WTC11 (cell line): ENCODE measurements around the gene WFS1. TPM values are rescaled to one million over a fixed set of nuclear protein-coding genes. Genes with fewer than 3 reads are reported as not detected.

Experiments
- ATAC-seq: fragments of 200-7000 bp; cut with Tn5 transposase; 2 replicates; pipeline ENCODE4 v1.10.0; 2021; ENCODE audit warnings: mild to moderate bottlenecking, moderate library complexity
- CTCF ChIA-PET: fragments of 300-600 bp; sonication (Branson Sonifier 250); formaldehyde crosslinking; loops from one replicate; lab custom pipeline; 2021; ENCODE audit warnings: antibody characterized with exemption; lab: Charles Lee
- POLR2A ChIA-PET: fragments of 350-600 bp; sonication (Branson Sonifier 250); formaldehyde crosslinking; loops from one replicate; lab custom pipeline; 2021; ENCODE audit warnings: antibody characterized with exemption; lab: Charles Lee
- DNase-seq: peaks from one replicate; pipeline ENCODE4 v3.0.0; 2021; ENCODE audit warnings: low spot score
- H3K27ac Mint-ChIP-seq: 2 replicates; pipeline ENCODE4 v1.8.0; 2021; ENCODE audit warnings: mixed read lengths
- H3K27me3 Mint-ChIP-seq: 2 replicates; pipeline ENCODE4 v1.8.0; 2021; ENCODE audit warnings: low read depth, mild to moderate bottlenecking, moderate library complexity, mixed read lengths
- H3K36me3 Mint-ChIP-seq: 2 replicates; pipeline ENCODE4 v1.8.0; 2021; ENCODE audit warnings: mixed read lengths
- H3K4me1 Mint-ChIP-seq: 2 replicates; pipeline ENCODE4 v1.8.0; 2022; ENCODE audit warnings: mixed read lengths
- H3K4me3 Mint-ChIP-seq: 2 replicates; pipeline ENCODE4 v1.8.0; 2021; ENCODE audit warnings: mild to moderate bottlenecking, moderate library complexity, mixed read lengths
- H3K9me3 Mint-ChIP-seq: 2 replicates; pipeline ENCODE4 v1.8.0; 2021; ENCODE audit warnings: mixed read lengths
- ESRRA ChIP-seq: sonication (generic); formaldehyde crosslinking; IDR thresholded peaks from 2 replicates; pipeline ENCODE4 v1.8.1; 2022; ENCODE audit warnings: mild to moderate bottlenecking, missing genetic modification reagents, borderline replicate concordance
- ETV6 ChIP-seq: sonication (generic); formaldehyde crosslinking; IDR thresholded peaks from 2 replicates; pipeline ENCODE4 v1.8.1; 2022; ENCODE audit warnings: mild to moderate bottlenecking, missing genetic modification reagents
- FOXK1 ChIP-seq: sonication (generic); formaldehyde crosslinking; IDR thresholded peaks from 2 replicates; pipeline ENCODE4 v1.8.0; 2022; ENCODE audit warnings: mild to moderate bottlenecking, moderate library complexity, missing genetic modification reagents
- OVOL2 ChIP-seq: fragments of 250-450 bp; sonication (Bioruptor Pico); IDR thresholded peaks from 2 replicates; pipeline ENCODE4 v1.9.0; 2021; ENCODE audit warnings: mild to moderate bottlenecking, borderline replicate concordance
- TEAD1 ChIP-seq: sonication (generic); formaldehyde crosslinking; IDR thresholded peaks from 2 replicates; pipeline ENCODE4 v1.8.0; 2022; ENCODE audit warnings: mild to moderate bottlenecking, missing genetic modification reagents
- ZBTB21 ChIP-seq: sonication (generic); formaldehyde crosslinking; IDR thresholded peaks from 2 replicates; pipeline ENCODE4 v1.8.1; 2023; ENCODE audit warnings: mild to moderate bottlenecking, missing genetic modification reagents, borderline replicate concordance
- total RNA-seq: library from RNA; stranded (reverse); gene quantifications from 3 replicates; pipeline ENCODE4 v1.2.3, GENCODE V29; 2021
- TF ChIP-seq, protein P1 (sequence below): fragments of 250-450 bp; sonication (Bioruptor Pico); IDR thresholded peaks from 2 replicates; pipeline ENCODE4 v1.8.0; 2021; ENCODE audit warnings: mild to moderate bottlenecking
- TF ChIP-seq, protein P2 (sequence below): sonication (generic); formaldehyde crosslinking; IDR thresholded peaks from 2 replicates; pipeline ENCODE4 v1.8.1; 2023; ENCODE audit warnings: mild to moderate bottlenecking, missing genetic modification reagents
- TF ChIP-seq, protein P3 (sequence below): sonication (generic); formaldehyde crosslinking; IDR thresholded peaks from 2 replicates; pipeline ENCODE4 v1.8.1; 2023; ENCODE audit warnings: mild to moderate bottlenecking, moderate library complexity, missing genetic modification reagents
- TF ChIP-seq, protein P4 (sequence below): sonication (generic); formaldehyde crosslinking; IDR thresholded peaks from 2 replicates; pipeline ENCODE4 v1.8.0; 2022; ENCODE audit warnings: missing genetic modification reagents
- TF ChIP-seq, protein P5 (sequence below): sonication (generic); formaldehyde crosslinking; IDR thresholded peaks from 2 replicates; pipeline ENCODE4 v1.8.1; 2023; ENCODE audit warnings: mild to moderate bottlenecking, missing genetic modification reagents, moderate library complexity

WFS1 gene
- total RNA-seq, 1 experiment from 2014 or later: 34.7 TPM

DNA sequence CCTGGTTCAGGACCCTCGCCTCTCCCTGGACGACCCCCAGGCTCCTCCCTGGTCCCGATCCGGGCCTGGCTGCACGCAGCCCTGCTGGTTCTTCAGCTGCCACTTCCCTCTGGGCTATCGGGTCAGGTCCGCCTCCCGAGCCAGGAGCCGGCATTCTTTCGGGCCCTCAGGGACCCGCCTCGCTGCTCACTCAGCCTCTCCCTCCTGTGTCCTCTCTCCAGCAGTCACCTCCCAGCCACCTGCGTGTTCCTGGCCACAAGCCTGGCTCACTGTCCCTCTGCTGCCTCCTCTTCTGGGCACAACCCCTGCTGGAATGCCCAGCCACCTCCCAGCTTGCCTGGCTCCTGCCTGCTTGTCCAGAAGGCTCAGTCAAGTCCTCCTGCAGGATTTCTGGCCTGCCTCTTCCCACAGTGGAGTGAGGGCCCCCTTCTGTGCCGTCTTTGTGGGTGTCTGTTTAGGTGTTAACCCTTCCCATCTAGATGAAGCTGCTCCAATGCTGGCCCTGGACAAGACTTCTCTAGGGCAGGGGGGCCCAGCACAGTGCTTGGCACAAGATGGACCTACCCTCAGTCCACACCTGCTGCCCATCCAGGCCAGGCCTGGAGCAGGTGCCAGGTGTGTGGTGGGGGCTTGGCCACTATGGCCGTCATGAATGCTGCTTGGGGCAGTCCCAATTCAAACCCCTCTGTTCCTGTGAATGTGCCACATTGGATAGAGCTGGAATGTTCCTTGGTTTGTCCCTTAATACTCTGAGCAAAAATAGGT, 2.2 kb downstream of the WFS1 start (continued):
- TF ChIP-seq, protein P1, sequence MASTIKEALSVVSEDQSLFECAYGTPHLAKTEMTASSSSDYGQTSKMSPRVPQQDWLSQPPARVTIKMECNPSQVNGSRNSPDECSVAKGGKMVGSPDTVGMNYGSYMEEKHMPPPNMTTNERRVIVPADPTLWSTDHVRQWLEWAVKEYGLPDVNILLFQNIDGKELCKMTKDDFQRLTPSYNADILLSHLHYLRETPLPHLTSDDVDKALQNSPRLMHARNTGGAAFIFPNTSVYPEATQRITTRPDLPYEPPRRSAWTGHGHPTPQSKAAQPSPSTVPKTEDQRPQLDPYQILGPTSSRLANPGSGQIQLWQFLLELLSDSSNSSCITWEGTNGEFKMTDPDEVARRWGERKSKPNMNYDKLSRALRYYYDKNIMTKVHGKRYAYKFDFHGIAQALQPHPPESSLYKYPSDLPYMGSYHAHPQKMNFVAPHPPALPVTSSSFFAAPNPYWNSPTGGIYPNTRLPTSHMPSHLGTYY (CRISPR knock-in tag): no peak

DNA sequence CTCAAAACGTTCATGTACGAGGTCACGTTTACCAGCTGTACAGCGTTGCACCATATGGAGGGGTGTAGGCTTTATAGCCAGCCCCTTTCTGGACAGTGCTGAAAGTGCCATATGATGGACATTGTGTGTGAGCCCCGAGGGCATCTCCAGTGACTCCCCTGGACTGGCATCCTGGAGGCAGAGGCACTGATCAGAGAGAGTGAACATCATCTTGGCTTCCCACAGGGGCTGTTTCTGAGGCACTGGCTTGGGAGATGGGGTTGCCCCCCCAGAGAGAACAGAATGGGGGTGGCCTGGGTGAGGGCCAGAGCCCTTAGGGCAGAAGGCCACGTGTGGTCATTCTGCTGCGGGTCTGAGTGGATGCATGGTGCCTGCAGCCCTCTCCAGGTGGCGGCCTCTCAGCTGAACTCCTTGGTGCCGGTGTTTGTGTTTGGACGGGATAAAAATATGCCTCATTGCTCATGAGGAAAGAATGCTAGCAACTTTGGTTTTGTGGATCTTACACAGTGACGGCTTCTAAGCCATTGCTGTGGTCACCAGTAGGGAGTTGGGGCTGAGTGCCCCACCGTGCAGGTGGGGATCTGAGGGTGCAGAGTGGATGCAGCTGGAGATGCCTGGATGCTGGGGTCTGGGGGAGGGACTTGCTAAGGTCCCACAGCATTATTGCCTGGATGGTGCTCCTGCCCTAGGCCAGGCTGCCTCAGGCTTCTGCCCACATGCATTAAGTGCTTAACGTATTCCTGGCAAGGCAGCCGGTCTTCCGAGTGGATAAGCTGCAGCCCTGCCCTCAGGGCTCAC, 3.4 kb downstream of the WFS1 start:
- DNase-seq: no peak
- Mint-ChIP-seq H3K27me3 (peaks cover 5% of the 10 kb centered on the region), H3K27ac (peak overlapping the region; percentile 78), H3K4me3 (no peak overlapping the region), H3K9me3 (no peaks in the 10 kb centered on the region), H3K36me3 (no peaks in the 10 kb centered on the region), H3K4me1 (peaks cover 45% of the 10 kb centered on the region)
- POLR2A ChIA-PET: no interaction called here
- ATAC-seq: no peak
- CTCF ChIA-PET: interaction anchor here (0.6 to 31.0 kb wide), 5 partner anchors 9 to 247 kb away, joined by 3 to 713 read pairs (median 6); no protein-coding TSS in a partner anchor
- TF ChIP-seq FOXK1 (CRISPR knock-in tag) (no peak), ZBTB21 (CRISPR knock-in tag) (no peak), ESRRA (CRISPR knock-in tag) (no peak), TEAD1 (CRISPR knock-in tag) (no peak)
- TF ChIP-seq, protein P2, sequence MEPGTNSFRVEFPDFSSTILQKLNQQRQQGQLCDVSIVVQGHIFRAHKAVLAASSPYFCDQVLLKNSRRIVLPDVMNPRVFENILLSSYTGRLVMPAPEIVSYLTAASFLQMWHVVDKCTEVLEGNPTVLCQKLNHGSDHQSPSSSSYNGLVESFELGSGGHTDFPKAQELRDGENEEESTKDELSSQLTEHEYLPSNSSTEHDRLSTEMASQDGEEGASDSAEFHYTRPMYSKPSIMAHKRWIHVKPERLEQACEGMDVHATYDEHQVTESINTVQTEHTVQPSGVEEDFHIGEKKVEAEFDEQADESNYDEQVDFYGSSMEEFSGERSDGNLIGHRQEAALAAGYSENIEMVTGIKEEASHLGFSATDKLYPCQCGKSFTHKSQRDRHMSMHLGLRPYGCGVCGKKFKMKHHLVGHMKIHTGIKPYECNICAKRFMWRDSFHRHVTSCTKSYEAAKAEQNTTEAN: no peak
- TF ChIP-seq, protein P3, sequence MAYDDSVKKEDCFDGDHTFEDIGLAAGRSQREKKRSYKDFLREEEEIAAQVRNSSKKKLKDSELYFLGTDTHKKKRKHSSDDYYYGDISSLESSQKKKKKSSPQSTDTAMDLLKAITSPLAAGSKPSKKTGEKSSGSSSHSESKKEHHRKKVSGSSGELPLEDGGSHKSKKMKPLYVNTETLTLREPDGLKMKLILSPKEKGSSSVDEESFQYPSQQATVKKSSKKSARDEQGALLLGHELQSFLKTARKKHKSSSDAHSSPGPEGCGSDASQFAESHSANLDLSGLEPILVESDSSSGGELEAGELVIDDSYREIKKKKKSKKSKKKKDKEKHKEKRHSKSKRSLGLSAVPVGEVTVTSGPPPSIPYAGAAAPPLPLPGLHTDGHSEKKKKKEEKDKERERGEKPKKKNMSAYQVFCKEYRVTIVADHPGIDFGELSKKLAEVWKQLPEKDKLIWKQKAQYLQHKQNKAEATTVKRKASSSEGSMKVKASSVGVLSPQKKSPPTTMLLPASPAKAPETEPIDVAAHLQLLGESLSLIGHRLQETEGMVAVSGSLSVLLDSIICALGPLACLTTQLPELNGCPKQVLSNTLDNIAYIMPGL (CRISPR knock-in tag): no peak
- TF ChIP-seq, protein P4, sequence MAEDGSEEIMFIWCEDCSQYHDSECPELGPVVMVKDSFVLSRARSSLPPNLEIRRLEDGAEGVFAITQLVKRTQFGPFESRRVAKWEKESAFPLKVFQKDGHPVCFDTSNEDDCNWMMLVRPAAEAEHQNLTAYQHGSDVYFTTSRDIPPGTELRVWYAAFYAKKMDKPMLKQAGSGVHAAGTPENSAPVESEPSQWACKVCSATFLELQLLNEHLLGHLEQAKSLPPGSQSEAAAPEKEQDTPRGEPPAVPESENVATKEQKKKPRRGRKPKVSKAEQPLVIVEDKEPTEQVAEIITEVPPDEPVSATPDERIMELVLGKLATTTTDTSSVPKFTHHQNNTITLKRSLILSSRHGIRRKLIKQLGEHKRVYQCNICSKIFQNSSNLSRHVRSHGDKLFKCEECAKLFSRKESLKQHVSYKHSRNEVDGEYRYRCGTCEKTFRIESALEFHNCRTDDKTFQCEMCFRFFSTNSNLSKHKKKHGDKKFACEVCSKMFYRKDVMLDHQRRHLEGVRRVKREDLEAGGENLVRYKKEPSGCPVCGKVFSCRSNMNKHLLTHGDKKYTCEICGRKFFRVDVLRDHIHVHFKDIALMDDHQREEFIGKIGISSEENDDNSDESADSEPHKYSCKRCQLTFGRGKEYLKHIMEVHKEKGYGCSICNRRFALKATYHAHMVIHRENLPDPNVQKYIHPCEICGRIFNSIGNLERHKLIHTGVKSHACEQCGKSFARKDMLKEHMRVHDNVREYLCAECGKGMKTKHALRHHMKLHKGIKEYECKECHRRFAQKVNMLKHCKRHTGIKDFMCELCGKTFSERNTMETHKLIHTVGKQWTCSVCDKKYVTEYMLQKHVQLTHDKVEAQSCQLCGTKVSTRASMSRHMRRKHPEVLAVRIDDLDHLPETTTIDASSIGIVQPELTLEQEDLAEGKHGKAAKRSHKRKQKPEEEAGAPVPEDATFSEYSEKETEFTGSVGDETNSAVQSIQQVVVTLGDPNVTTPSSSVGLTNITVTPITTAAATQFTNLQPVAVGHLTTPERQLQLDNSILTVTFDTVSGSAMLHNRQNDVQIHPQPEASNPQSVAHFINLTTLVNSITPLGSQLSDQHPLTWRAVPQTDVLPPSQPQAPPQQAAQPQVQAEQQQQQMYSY (CRISPR knock-in tag): no peak
- TF ChIP-seq, protein P5, sequence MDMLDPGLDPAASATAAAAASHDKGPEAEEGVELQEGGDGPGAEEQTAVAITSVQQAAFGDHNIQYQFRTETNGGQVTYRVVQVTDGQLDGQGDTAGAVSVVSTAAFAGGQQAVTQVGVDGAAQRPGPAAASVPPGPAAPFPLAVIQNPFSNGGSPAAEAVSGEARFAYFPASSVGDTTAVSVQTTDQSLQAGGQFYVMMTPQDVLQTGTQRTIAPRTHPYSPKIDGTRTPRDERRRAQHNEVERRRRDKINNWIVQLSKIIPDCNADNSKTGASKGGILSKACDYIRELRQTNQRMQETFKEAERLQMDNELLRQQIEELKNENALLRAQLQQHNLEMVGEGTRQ: no peak

DNA sequence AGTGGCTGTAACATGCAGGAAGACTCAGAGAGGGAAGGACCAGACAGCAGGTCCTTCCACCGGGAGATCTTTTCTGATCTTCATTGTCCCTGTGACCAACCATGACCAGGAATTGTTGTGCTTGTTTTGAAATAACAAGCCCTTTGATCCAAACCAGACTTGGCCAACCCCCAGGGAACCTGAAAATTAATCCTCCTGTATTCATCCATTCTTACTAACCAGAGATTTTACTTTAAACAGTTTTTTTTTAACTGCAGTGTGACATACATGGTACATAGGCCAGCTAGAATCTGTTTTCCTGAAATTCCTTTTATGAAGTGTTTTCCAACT, 4.0 kb downstream of the WFS1 start:
- no peak overlapping the region; the same call in 1 of the 2 replicates for H3K27ac Mint-ChIP-seq
- ATAC-seq: no peak
- H3K36me3 Mint-ChIP-seq: no peaks in the 10 kb centered on the region
- POLR2A ChIA-PET: no interaction called here
- H3K4me1 Mint-ChIP-seq: peaks cover 43% of the 10 kb centered on the region
- H3K4me3 Mint-ChIP-seq: no peak overlapping the region
- TF ChIP-seq OVOL2 (CRISPR knock-in tag) (no peak), ETV6 (no peak)
- TF ChIP-seq, all 79 proteins: peak for 0
- CTCF ChIA-PET: interaction anchor here (1.7 to 31.0 kb wide), 4 partner anchors 10 to 56 kb away, joined by 6 to 713 read pairs (median 7); no protein-coding TSS in a partner anchor
- H3K9me3 Mint-ChIP-seq: no peaks in the 10 kb centered on the region
- H3K27me3 Mint-ChIP-seq: peaks cover under 1% of the 10 kb centered on the region; the same call in 1 of the 2 replicates
- DNase-seq: no peak
